ENCODE measurements around the gene TOX3.

- TF ChIP-seq CTCF (IDR thresholded peaks at IDR 0.05 in 4 of 5, conservative IDR thresholded peaks at IDR 0.05 in 1 of 5) (no peak), POLR2A (IDR thresholded peaks at IDR 0.05) (no peak)
Measured at GRCh38 chr16:52577130-52577706, 30.3 kb upstream of the TOX3 start.

Data from gastrocnemius medialis (tissue), 4 donors.